GM18517 (cell line): ENCODE results near the gene DCAF15.
"Not testable (repeated sequence)": the region's sequence is repeated elsewhere in the genome, so short reads cannot be mapped to it uniquely, and the experiment has no call there.

Experiments
- ATAC-seq: cut with Tn5 transposase; IDR thresholded peaks from one replicate; pipeline ENCODE4 v1.9.1; 2021; ENCODE audit warnings: mild to moderate bottlenecking, moderate library complexity; ENCODE audit not compliant: unreplicated experiment

DCAF15 gene

GRCh38 chr19:13959141-13959961 is 7.0 kb downstream of the DCAF15 start:
- ATAC-seq: no peak

- no peak for ATAC-seq
Measured at GRCh38 chr19:13959962-13960862, 7.9 kb downstream of the DCAF15 start.

DNA sequence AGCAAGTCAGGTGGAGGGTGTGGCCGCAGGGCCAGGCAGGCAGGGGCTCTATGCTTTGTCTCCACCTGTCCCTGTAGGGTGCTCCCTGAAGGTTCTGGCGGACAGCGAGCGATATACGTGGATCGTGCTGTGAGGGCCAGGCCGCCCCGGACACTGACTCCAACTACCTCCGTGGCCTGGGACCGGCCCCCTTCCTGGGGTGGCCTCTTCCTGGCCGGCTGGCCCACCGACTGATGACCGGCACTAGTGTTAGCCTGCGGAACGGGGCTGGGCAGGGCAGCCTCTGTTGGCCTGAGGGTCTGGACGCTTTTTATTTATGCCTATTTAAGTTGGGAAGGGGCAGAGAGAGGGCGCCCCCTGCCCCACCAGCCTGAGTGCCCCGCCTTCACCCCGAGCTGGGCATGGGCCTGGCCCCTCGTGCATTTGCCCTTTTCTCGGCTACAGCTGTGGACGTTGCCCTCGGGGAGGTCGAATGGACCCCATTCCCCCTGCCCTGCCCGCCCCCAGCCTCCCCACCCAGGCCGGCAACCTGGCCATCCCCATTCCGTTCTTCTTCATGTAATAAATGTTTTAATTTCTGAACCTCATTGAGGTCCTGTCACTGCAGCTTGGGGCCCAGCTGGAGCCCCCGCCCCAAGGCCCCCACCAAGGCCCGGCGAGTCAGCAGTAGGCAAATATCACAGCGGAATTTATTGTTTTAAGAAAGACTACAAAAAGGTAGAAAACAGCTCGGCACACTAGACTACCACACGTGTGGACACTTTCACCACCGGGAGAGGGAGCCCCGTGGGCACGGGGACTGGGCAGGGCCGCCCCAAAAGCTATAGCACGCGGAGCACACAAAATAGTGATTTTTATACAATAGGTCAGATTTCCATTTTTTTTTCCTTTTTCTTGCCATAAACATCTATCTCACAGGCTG is 8.8 kb downstream of the DCAF15 start:
- no peak for ATAC-seq

- ATAC-seq: no peak
Measured at GRCh38 chr19:13961826-13962698, 9.8 kb downstream of the DCAF15 start.

GRCh38 chr19:13962699-13963602 is 10.6 kb downstream of the DCAF15 start:
- ATAC-seq: no peak

- ATAC-seq: no peak
Measured at GRCh38 chr19:13963603-13964105, 11.3 kb downstream of the DCAF15 start.

- ATAC-seq: no peak
Measured at GRCh38 chr19:13964776-13965175, 12.5 kb downstream of the DCAF15 start.

GRCh38 chr19:13965377-13965896 is 13.1 kb downstream of the DCAF15 start:
- ATAC-seq: no peak

DNA sequence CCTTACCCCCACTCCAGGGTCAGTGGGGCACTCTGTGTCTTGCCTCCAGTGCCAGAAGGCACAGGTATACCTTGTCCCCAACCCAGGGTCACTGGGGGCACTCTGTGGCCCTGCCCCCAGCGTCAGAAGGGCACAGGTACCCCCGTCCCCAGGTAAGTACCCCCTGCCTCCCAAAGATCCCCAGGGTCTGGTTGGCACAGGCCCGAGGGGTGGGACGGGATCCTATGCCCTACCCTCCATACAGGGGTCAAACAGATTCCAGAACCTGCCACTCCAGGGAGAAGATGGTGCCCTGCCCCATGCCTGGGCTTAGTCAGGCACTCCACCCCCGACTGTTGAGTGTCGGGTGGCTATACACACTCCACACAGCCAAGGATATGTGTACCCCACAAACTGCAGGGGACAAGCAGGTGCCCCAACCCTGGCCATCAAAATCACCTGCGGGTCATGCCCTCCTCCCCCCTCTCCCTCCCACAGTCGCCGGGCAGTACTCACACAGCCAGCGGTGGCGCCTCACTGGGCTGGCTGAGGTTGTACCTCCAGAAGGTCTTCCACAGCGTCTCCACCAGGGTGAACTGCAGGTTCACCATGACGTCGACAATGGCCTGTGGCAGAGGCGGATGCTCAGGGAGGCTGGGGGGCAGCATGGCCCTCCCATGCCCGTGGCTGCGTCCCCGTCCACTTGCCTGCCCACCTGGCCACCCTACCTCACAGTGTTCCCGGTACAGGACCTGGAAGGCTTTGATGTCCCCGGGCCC is 13.8 kb downstream of the DCAF15 start:
- no peak for ATAC-seq

GRCh38 chr19:13966684-13967128 is 14.4 kb downstream of the DCAF15 start:
- ATAC-seq: no peak

DNA sequence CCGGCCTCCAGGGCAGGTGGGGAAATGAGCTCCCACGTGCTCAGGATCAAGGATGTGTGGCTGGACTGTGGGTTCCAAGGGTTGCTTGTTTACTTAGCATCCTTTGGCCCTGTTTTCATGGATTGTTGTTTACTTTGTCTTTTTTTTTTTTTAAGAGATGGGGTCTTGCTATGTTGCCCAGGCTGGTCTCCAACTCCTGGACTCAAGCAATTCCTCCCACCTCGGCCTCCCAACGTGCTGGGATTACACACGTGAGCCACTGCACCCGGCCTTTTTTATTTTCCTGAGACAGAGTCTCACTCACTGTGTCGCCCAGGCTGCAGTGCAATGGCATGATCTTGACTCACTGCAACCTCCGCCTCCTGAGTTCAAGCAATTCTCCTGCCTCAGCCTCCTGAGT is 14.9 kb downstream of the DCAF15 start:
- ATAC-seq: not testable (repeated sequence)

GRCh38 chr19:13968383-13968935 is 16.1 kb downstream of the DCAF15 start:
- no peak for ATAC-seq

DNA sequence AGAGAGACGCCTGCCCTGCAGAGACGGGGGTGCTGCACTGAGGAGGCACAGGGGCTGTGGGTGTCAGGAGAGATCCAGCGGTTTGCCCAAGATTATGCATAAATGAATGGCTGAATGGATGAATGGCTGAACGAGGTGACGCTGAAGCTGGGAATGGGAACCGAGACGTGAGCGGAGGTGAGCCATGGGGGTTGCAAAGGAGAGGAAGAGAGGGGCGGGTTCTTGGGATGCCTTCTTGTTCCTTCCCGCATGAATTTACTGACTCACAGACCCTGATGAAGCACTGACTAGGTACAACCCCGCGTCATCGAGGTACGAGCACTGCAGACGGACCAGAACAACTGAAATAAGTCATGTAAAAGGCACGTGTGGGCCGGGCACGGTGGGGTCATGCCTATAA is 16.7 kb downstream of the DCAF15 start:
- ATAC-seq: no peak

- ATAC-seq: no peak
Measured at GRCh38 chr19:13969897-13970296, 17.6 kb downstream of the DCAF15 start.

GRCh38 chr19:13971868-13972267 is 19.6 kb downstream of the DCAF15 start:
- ATAC-seq: not testable (repeated sequence)

DNA sequence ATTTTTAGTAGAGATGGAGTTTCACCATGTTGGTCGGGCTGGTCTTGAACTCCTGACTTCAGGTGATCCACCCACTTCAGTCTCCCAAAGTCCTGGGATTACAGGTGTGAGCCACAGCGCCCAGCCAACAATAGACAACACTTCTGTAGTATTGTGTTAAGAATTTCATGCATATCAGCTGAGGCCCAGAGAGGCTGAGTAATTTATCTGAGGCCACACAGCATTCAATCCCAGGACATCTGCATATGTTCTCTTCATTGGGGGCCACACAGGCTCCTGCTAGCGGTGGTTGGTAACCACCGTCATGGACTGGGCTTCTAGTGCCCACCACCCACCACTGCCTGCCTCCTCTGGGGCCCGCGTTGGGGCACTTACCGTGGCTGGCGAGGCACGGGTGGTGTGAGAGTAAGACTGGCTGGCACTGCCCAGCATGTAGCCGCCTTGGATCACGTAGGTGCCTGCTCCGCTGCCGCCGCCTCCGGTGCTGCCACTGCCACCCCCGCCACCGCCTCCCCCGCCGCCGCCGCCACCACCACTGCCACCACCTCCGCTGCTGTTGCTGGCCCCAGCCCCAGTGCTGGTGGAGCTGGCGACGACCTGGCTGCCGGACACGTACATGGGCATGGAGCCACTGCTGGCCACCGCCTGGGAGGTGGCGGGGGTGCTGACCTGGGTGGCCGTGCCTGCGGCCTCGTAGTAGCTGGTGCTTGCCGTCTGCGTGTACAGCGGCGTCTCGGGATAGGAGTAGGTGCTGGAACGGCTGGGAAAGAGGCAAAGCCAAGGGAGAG is 20.3 kb downstream of the DCAF15 start:
- no peak for ATAC-seq
